Duodenal mucosa (tissue), 2 donors: ENCODE results near the gene ODF4.
"Not testable (repeated sequence)": the region's sequence is repeated elsewhere in the genome, so short reads cannot be mapped to it uniquely, and the experiment has no call there.

ENCODE experiments used
- H3K27ac ChIP-seq: one replicate; pipeline ENCODE4 v1.7.0; 2013; ENCODE audit warnings: low read depth, low read length
- H3K27me3 ChIP-seq, 2 donors: one replicate each; pipeline ENCODE4 v1.7.0; 2013; ENCODE audit warnings: low read length in 2 of 2, control low read depth in 1 of 2; ENCODE audit not compliant: insufficient read depth in 2 of 2, control insufficient read depth in 1 of 2
- H3K36me3 ChIP-seq, 2 donors: one replicate each; pipeline ENCODE4 v1.7.0; 2013; ENCODE audit warnings: low read length in 2 of 2, control low read depth in 1 of 2; ENCODE audit not compliant: insufficient read depth in 2 of 2, control insufficient read depth in 1 of 2
- H3K4me1 ChIP-seq, 2 donors: one replicate each; pipeline ENCODE4 v1.7.0; 2013; ENCODE audit warnings: low read length in 2 of 2, control low read depth in 1 of 2; ENCODE audit not compliant: insufficient read depth in 2 of 2, control insufficient read depth in 1 of 2
- H3K4me3 ChIP-seq, 2 donors: one replicate each; pipeline ENCODE4 v1.7.0; 2013; ENCODE audit warnings: low read length in 2 of 2, low read depth in 1 of 2
- H3K9ac ChIP-seq, 2 donors: one replicate each; pipeline ENCODE4 v1.7.0; 2013; ENCODE audit warnings: low read length in 2 of 2, low read depth in 1 of 2
- H3K9me3 ChIP-seq, 2 donors: one replicate each; pipeline ENCODE4 v1.7.0; 2013; ENCODE audit warnings: low read length in 2 of 2, control low read depth in 1 of 2; ENCODE audit not compliant: control insufficient read depth in 1 of 2

ODF4 gene

GRCh38 chr17:8365143-8365542, 25.5 kb downstream of the ODF4 start:
- H3K36me3 ChIP-seq = peaks cover 4 to 13% of the 10 kb centered on the region in 2 donors
- H3K4me1 ChIP-seq = peaks cover 0 to 9% of the 10 kb centered on the region in 2 donors
- H3K9ac ChIP-seq = no peak overlapping the region
- no peaks in the 10 kb centered on the region for H3K9me3 ChIP-seq
- no peak overlapping the region for H3K4me3 ChIP-seq
- no peaks in the 10 kb centered on the region for H3K27me3 ChIP-seq
- no peak overlapping the region for H3K27ac ChIP-seq

GRCh38 chr17:8366231-8366630, 26.6 kb downstream of the ODF4 start:
- peaks cover 4 to 15% of the 10 kb centered on the region in 2 donors for H3K36me3 ChIP-seq
- H3K9ac ChIP-seq = no peak overlapping the region
- no peak overlapping the region for H3K27ac ChIP-seq

GRCh38 chr17:8368193-8368592, 28.6 kb downstream of the ODF4 start:
- H3K27ac ChIP-seq = no peak overlapping the region
- no peaks in the 10 kb centered on the region for H3K27me3 ChIP-seq
- peaks cover 4 to 19% of the 10 kb centered on the region in 2 donors for H3K36me3 ChIP-seq
- no peak overlapping the region for H3K4me3 ChIP-seq
- no peaks in the 10 kb centered on the region for H3K4me1 ChIP-seq
- H3K9ac ChIP-seq = no peak overlapping the region
- no peaks in the 10 kb centered on the region for H3K9me3 ChIP-seq

More at GRCh38 chr17:8366231-8366630, 26.6 kb downstream of the ODF4 start:
- Histone ChIP-seq H3K9me3 (no peaks in the 10 kb centered on the region), H3K27me3 (no peaks in the 10 kb centered on the region), H3K4me1 (peaks cover 0 to 9% of the 10 kb centered on the region in 2 donors), H3K4me3 (no peak overlapping the region)

GRCh38 chr17:8369944-8370343, 30.3 kb downstream of the ODF4 start:
- H3K27me3 ChIP-seq = no peaks in the 10 kb centered on the region
- H3K9me3 ChIP-seq = no peaks in the 10 kb centered on the region
- no peak overlapping the region for H3K27ac ChIP-seq
- peaks cover 4 to 19% of the 10 kb centered on the region in 2 donors for H3K36me3 ChIP-seq
- no peak overlapping the region for H3K9ac ChIP-seq
- H3K4me3 ChIP-seq = no peak overlapping the region
- no peaks in the 10 kb centered on the region for H3K4me1 ChIP-seq

GRCh38 chr17:8371786-8372185, 32.1 kb downstream of the ODF4 start:
- Histone ChIP-seq H3K27me3 (no peaks in the 10 kb centered on the region), H3K9ac (no peak overlapping the region), H3K36me3 (peaks cover 4 to 19% of the 10 kb centered on the region in 2 donors), H3K4me3 (no peak overlapping the region), H3K27ac (no peak overlapping the region), H3K9me3 (no peaks in the 10 kb centered on the region), H3K4me1 (peaks cover 2 to 12% of the 10 kb centered on the region in 2 donors)

GRCh38 chr17:8372422-8372821, 32.8 kb downstream of the ODF4 start:
- H3K27ac ChIP-seq = no peak overlapping the region
- H3K9ac ChIP-seq = no peak overlapping the region
- no peak overlapping the region for H3K4me3 ChIP-seq
- peaks cover 4 to 21% of the 10 kb centered on the region in 2 donors for H3K36me3 ChIP-seq
- H3K9me3 ChIP-seq = no peaks in the 10 kb centered on the region
- no peaks in the 10 kb centered on the region for H3K27me3 ChIP-seq
- peaks cover 4 to 15% of the 10 kb centered on the region in 2 donors for H3K4me1 ChIP-seq

- H3K9ac ChIP-seq, H3K27ac ChIP-seq, H3K4me3 ChIP-seq, H3K9me3 ChIP-seq, H3K27me3 ChIP-seq: not testable (repeated sequence)
- Histone ChIP-seq H3K36me3 (peaks cover 4 to 36% of the 10 kb centered on the region in 2 donors), H3K4me1 (peaks cover 4 to 15% of the 10 kb centered on the region in 2 donors)
These were observed 34.2 kb downstream of the ODF4 start for GRCh38 chr17:8373856-8374255.

GRCh38 chr17:8375738-8376259, 36.2 kb downstream of the ODF4 start:
- Histone ChIP-seq H3K9ac (peak overlapping the region; percentile 82 to 96), H3K9me3 (no peaks in the 10 kb centered on the region), H3K36me3 (peaks cover 9 to 41% of the 10 kb centered on the region in 2 donors), H3K27me3 (no peaks in the 10 kb centered on the region), H3K4me3 (peak overlapping the region; percentile 96 to 98), H3K27ac (no peak overlapping the region), H3K4me1 (peaks cover 14 to 25% of the 10 kb centered on the region in 2 donors)

- peaks cover 16 to 44% of the 10 kb centered on the region in 2 donors for H3K36me3 ChIP-seq
These were observed 36.8 kb downstream of the ODF4 start, which contains the start of gene KRABD2 for GRCh38 chr17:8376271-8377067. TSS of gene KRABD2 (minus strand) at chr17:8376704.

GRCh38 chr17:8377422-8377821, 37.8 kb downstream of the ODF4 start:
- Histone ChIP-seq H3K9ac (no peak overlapping the region), H3K27ac (no peak overlapping the region), H3K27me3 (no peaks in the 10 kb centered on the region), H3K9me3 (no peaks in the 10 kb centered on the region), H3K4me3 (no peak overlapping the region), H3K4me1 (peaks cover 27 to 39% of the 10 kb centered on the region in 2 donors), H3K36me3 (peaks cover 17 to 44% of the 10 kb centered on the region in 2 donors)

More at GRCh38 chr17:8376271-8377067, 36.8 kb downstream of the ODF4 start, which contains the start of gene KRABD2:
- Histone ChIP-seq H3K4me3 (peak within 1 kb of the TSS; percentile 96 to 98), H3K9ac (peak within 1 kb of the TSS; percentile 82 to 96), H3K27ac (peak within 1 kb of the TSS; percentile 51), H3K27me3 (no peaks in the 10 kb centered on the region), H3K9me3 (no peaks in the 10 kb centered on the region), H3K4me1 (peaks cover 20 to 31% of the 10 kb centered on the region in 2 donors)
